Urothelium cell line (cell line): ENCODE measurements around the gene OR56B4.
"Not testable (repeated sequence)": the region's sequence is repeated elsewhere in the genome, so short reads cannot be mapped to it uniquely, and the experiment has no call there.

Experiments
- DNase-seq: peaks from one replicate; pipeline ENCODE4 v3.0.0; 2011; ENCODE audit warnings: low spot score, mixed read lengths
- FAIRE-seq: peaks from 2 replicates; lab custom pipeline; 2011; peaks lifted over from hg19 to GRCh38; lab: Jason Lieb, UNC

Gene OR56B4

GRCh38 chr11:6142936-6143335, 35.5 kb downstream of the OR56B4 start:
- no peak for FAIRE-seq
- no peak for DNase-seq

DNA sequence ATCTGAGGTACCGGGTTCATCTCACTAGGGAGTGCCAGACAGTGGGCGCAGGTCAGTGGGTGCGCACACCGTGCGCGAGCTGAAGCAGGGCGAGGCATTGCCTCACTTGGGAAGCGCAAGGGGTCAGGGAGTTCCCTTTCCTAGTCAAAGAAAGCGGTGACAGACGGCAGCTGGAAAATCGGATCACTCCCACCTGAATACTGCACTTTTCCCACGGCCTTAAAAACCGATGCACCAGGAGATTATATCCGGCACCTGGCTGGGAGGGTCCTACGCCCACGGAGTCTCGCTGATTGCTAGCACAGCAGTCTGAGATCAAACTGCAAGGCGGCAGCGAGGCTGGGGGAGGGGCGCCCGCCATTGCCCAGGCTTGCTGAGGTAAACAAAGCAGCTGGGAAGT, 36.3 kb downstream of the OR56B4 start:
- DNase-seq, FAIRE-seq: not testable (repeated sequence)

DNA sequence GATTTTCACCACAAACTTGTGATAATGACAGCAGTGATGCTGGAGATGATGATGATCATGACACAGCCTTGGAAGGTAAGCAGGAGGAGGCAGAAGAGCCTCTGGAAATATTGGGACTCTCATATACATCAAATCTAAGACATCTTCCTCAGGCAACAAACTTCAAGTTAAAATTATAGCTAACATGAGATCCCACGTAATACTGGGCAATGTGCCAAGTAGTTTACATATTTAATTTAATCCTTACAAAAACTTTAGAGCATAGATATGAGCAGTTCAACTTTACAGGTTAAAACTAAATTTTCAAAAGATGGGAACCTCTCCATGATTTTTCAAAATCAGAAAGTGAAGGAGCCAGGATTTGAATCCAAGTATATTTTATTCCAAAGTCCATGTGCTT, 43.6 kb downstream of the OR56B4 start:
- FAIRE-seq, result no peak

DNA sequence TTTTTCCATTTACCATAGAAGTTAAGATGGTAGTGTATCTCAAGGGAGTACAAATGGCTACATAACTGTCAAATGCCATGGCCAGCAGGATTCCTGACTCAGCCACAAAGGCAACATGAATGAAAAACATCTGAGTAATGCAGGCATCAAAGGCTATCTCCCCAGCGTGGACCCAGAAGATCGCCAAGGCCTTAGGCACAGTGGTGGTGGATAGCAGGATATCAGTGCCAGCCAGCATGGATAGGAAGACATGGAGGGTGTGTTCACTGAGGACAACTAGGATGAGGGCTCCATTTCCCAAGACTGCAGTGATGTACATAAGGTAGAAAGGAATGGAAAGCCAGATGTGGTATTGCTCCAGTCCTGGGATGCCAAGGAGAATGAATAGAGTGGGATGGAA, 44.6 kb downstream of the OR56B4 start:
- no peak for DNase-seq
- no peak for FAIRE-seq

More for the DNA sequence above, 43.6 kb downstream of the OR56B4 start:
- no peak for DNase-seq

GRCh38 chr11:6156628-6157359, 49.3 kb downstream of the OR56B4 start:
- DNase-seq (no peak), FAIRE-seq (no peak)
